Cardiac muscle cell (in vitro differentiated cells and primary cell): ENCODE data around the gene TGFBR1. TPM values are rescaled to one million over a fixed set of nuclear protein-coding genes. Genes with fewer than 3 reads are reported as not detected.
A peak's percentile ranks its signal among the peaks of the same experiment; 100 is the strongest.

ENCODE experiments used
- DNase-seq, 2 donors: peaks; one replicate each; pipeline versions ENCODE4 v3.0.0 to v3.0.0-alpha.2; 2010 to 2017; ENCODE audit warnings: low read depth in 1 of 2, low spot score in 1 of 2
- H3K27ac ChIP-seq: fragments of 200-600 bp; sonication (generic); 2 replicates; pipeline ENCODE4 v1.5.1; 2016
- H3K27me3 ChIP-seq: fragments of 200-600 bp; sonication (generic); 2 replicates; pipeline ENCODE4 v1.6.0; 2016; ENCODE audit warnings: control low read depth
- H3K36me3 ChIP-seq: fragments of 200-600 bp; sonication (generic); 2 replicates; pipeline ENCODE4 v1.5.1; 2016; ENCODE audit warnings: control low read depth
- H3K4me1 ChIP-seq: fragments of 200-600 bp; sonication (generic); 2 replicates; pipeline ENCODE4 v1.8.1; 2017; ENCODE audit warnings: low read depth, mild to moderate bottlenecking, mixed run types
- H3K4me3 ChIP-seq: fragments of 200-600 bp; sonication (generic); 2 replicates; pipeline ENCODE4 v1.5.1; 2016; ENCODE audit warnings: mild to moderate bottlenecking
- H3K9me3 ChIP-seq: fragments of 200-600 bp; sonication (generic); 2 replicates; pipeline ENCODE4 v1.5.1; 2017; ENCODE audit warnings: low read depth, mild to moderate bottlenecking, control low read depth
- CTCF ChIP-seq: IDR thresholded peaks from 2 replicates; pipeline ENCODE4 v1.5.1; 2012; ENCODE audit warnings: low read depth, mild to moderate bottlenecking, low read length
- polyA plus RNA-seq: library from polyadenylated mRNA; unstranded; fragments of >200 nt; fragmentation: Nextera tagmentation; extraction: Ambion mirVana; gene quantifications from 2 replicates; pipeline ENCODE4 v1.2.1, GENCODE V29; 2016
- total RNA-seq: library from RNA; depleted of rRNA; stranded (reverse); fragments of >200 nt; gene quantifications from 2 replicates; pipeline ENCODE4 v1.2.3, GENCODE V29; 2016

TGFBR1 gene
- total and polyA plus RNA-seq, 2 experiments from 2014 or later = 11.1 to 17.2 TPM

- H3K27me3 ChIP-seq = no peaks in the 10 kb centered on the region
- H3K4me3 ChIP-seq = no peak overlapping the region
- peaks cover 35% of the 10 kb centered on the region for H3K4me1 ChIP-seq
- H3K9me3 ChIP-seq = no peaks in the 10 kb centered on the region
- TF ChIP-seq CTCF = no peak
- no peak for DNase-seq
- H3K36me3 ChIP-seq = no peaks in the 10 kb centered on the region
- no peak overlapping the region for H3K27ac ChIP-seq
Measured at GRCh38 chr9:99167694-99168093, 62.8 kb downstream of the TGFBR1 start.

GRCh38 chr9:99169086-99169485 is 64.2 kb downstream of the TGFBR1 start:
- Histone ChIP-seq H3K4me3 (no peak overlapping the region), H3K9me3 (no peaks in the 10 kb centered on the region), H3K4me1 (peaks cover 43% of the 10 kb centered on the region), H3K36me3 (no peaks in the 10 kb centered on the region), H3K27me3 (no peaks in the 10 kb centered on the region), H3K27ac (no peak overlapping the region)
- TF ChIP-seq CTCF = no peak
- DNase-seq = no peak

DNA sequence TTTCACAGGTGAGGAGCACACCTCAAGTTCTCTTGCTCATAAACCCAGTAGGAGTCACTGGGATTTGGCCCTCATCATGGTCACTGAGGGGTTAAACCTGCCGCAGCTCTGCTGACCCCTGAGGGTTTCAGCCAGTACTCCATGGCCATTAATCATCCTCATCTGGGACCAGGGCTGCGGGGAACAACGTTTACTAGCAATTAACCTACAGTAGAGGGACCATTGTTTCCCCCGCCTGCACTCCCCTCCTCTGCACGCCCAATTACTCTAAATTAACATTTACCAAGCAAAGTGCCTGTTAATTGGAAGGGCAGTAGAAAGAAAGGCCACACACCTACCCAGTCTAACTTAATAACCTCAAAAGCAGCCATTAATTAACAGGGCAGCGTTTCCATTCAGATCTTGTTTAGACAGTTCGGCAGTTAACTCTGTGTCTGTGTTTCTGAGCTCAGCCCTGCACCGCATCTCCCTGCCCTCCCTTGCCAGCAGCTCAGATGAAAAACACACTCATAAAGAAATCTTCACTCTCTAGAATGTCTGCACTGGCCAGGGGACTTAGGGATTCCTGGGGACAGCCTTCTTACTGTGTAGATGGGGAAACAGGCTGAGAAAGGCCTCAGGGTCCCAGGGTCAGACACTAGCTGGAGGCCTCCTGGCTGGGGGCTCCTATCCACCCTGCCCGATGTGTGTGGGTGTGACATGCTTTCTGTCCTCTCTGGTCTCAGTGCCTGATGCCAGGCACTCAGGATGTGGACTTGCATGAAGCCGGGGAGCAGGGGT is 65.3 kb downstream of the TGFBR1 start:
- Histone ChIP-seq H3K4me1 (peaks cover 46% of the 10 kb centered on the region), H3K36me3 (no peaks in the 10 kb centered on the region), H3K27ac (peak overlapping the region; percentile 49), H3K27me3 (no peaks in the 10 kb centered on the region), H3K9me3 (no peaks in the 10 kb centered on the region), H3K4me3 (no peak overlapping the region)
- TF ChIP-seq CTCF = peak; percentile 22
- DNase-seq = peak in 1 of 2 donors; percentile 70

DNA sequence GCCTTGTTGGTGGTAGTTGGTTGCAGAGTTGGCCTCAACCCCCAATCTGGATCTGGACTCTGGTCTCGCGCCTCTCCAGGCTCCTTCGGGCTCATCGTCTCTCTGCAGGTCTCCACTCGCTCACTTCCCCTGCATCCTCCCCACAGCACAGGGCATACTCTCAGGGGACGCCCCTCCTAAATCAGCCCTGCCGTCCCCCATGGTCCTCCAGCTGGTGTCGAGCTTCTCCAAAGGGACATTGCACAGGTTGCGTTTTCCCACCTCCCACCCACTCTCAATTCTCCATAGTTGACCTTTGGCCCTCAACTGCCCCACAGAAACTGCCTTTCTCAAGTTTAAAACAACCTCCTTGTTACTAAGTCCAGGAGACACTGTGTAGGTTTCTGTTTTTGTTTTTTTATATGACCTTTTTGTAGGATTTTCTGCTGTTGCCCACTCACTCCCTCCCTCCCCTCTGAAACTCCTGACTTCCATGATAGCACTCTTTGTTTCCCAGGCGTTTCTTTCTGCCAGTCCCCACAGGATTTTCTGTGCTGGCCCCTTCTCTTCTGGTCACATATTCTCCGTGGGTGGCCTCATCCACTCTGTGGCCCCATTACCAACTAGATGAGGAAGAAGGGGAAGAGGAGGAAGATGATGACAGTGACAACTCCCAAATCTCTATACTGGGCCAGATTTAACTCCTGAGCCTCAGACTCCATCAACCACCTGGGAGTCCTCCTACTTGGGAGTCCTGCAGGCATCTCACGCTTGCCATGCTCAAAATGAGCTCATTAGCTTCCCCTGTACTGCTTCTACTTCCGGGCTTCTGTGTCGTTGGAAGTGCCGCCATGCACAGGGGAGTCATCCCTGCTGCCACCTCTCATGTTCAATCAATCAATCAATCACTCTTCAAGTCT is 66.6 kb downstream of the TGFBR1 start:
- Histone ChIP-seq H3K9me3 (no peaks in the 10 kb centered on the region), H3K36me3 (no peaks in the 10 kb centered on the region), H3K27me3 (no peaks in the 10 kb centered on the region), H3K4me3 (no peak overlapping the region), H3K27ac (peak overlapping the region; percentile 86), H3K4me1 (peaks cover 46% of the 10 kb centered on the region)
- no peak for DNase-seq
- no peak for TF ChIP-seq CTCF

GRCh38 chr9:99172124-99173091 is 67.5 kb downstream of the TGFBR1 start:
- H3K27me3 ChIP-seq = no peaks in the 10 kb centered on the region
- DNase-seq = peak in 1 of 2 donors; percentile 60
- H3K36me3 ChIP-seq = no peaks in the 10 kb centered on the region
- peaks cover 46% of the 10 kb centered on the region for H3K4me1 ChIP-seq
- no peaks in the 10 kb centered on the region for H3K9me3 ChIP-seq
- no peak overlapping the region for H3K4me3 ChIP-seq
- H3K27ac ChIP-seq = peak overlapping the region; percentile 86
- TF ChIP-seq CTCF = no peak
